GM12878 (cell line): ENCODE data around the gene PSENEN. TPM values are rescaled to one million over a fixed set of nuclear protein-coding genes. Genes with fewer than 3 reads are reported as not detected.
A peak's percentile ranks its signal among the peaks of the same experiment; 100 is the strongest.

Experiments used
- BMI1 ChIP-seq: fragments of 450-650 bp; IDR thresholded peaks from 2 replicates; pipeline ENCODE4 v1.6.1; 2016; ENCODE audit warnings: mild to moderate bottlenecking, moderate library complexity, borderline replicate concordance
- JUND ChIP-seq: IDR thresholded peaks from 2 replicates; pipeline ENCODE4 v1.6.1; 2012; ENCODE audit warnings: low read depth, mild to moderate bottlenecking, low read length, improper control_type of control experiment, moderate library complexity
- PML ChIP-seq: IDR thresholded peaks from 2 replicates; pipeline ENCODE4 v1.6.1; 2012; ENCODE audit warnings: low read length, inconsistent platforms
- POLR2AphosphoS5 ChIP-seq: IDR thresholded peaks from 2 replicates; pipeline ENCODE4 v1.6.1; 2011; ENCODE audit warnings: mild to moderate bottlenecking, low read length, inconsistent platforms
- RFX5 ChIP-seq: IDR thresholded peaks from 2 replicates; pipeline ENCODE4 v1.6.1; 2011; ENCODE audit warnings: low read depth, low read length, improper control_type of control experiment
- SMC3 ChIP-seq: IDR thresholded peaks from 2 replicates; pipeline ENCODE4 v1.6.1; 2011; ENCODE audit warnings: low read length, improper control_type of control experiment, borderline replicate concordance
- SP1 ChIP-seq: IDR thresholded peaks from one replicate; pipeline ENCODE4 v1.6.1; 2011; ENCODE audit warnings: low read depth, low read length
- TAF1 ChIP-seq: IDR thresholded peaks from 2 replicates; pipeline ENCODE4 v1.6.1; 2011; ENCODE audit warnings: mild to moderate bottlenecking, low read depth, low read length, borderline replicate concordance
- TCF12 ChIP-seq: IDR thresholded peaks from 2 replicates; pipeline ENCODE4 v1.6.1; 2011; ENCODE audit warnings: low read depth, mild to moderate bottlenecking, low read length
- polyA plus RNA-seq, 11 experiments: library from polyadenylated mRNA; depleted of rRNA in 4 of 11; unstranded in 6 of 11; stranded (reverse) in 5 of 11; fragments of >200 nt; fragmentation: Nextera tagmentation in 4 of 11; fragmentation: Illumina TruSeq in 1 of 11; extraction: Ambion mirVana in 4 of 11; extraction: Trizol in 1 of 11; gene quantifications; 1 replicate in 1 of 11; 2 replicates in 10 of 11; pipeline versions ENCODE4 v1.2.1 to v1.2.3, GENCODE V29; 2011 to 2016; ENCODE audit warnings: inconsistent platforms in 2 of 11, missing spikeins in 2 of 11, low read depth in 1 of 11
- total RNA-seq, 4 experiments: library from RNA; depleted of rRNA in 3 of 4; stranded (reverse); fragments of >200 nt in 3 of 4; fragmentation: Illumina TruSeq in 1 of 4; extraction: Trizol in 1 of 4; gene quantifications; 2 replicates each; pipeline versions ENCODE4 v1.2.1 to v1.2.3, GENCODE V29; 2013 to 2021
- TF ChIP-seq, protein P1 (sequence below): fragments of 450-650 bp; IDR thresholded peaks from 2 replicates; pipeline ENCODE4 v1.6.1; 2017; ENCODE audit warnings: mild to moderate bottlenecking, moderate library complexity
- TF ChIP-seq, protein P2 (sequence below): fragments of 450-650 bp; formaldehyde crosslinking; IDR thresholded peaks from 2 replicates; pipeline ENCODE4 v1.4.0; 2020; ENCODE audit warnings: mild to moderate bottlenecking, moderate library complexity
- TF ChIP-seq, protein P3 (sequence below): IDR thresholded peaks from 2 replicates; pipeline ENCODE4 v1.6.1; 2011; ENCODE audit warnings: low read depth, mild to moderate bottlenecking, low read length, moderate library complexity, borderline replicate concordance; ENCODE audit errors: extremely low read depth
- TF ChIP-seq, protein P4 (sequence below): fragments of 450-650 bp; IDR thresholded peaks from 2 replicates; pipeline ENCODE4 v1.6.1; 2016; ENCODE audit warnings: mild to moderate bottlenecking

Gene PSENEN
- total and polyA plus RNA-seq, 10 of the 15 experiments (the other 5 are each of a cell fraction or from before 2014, with no cell fraction given) = 14.4 to 178 (median 43.5) TPM

DNA sequence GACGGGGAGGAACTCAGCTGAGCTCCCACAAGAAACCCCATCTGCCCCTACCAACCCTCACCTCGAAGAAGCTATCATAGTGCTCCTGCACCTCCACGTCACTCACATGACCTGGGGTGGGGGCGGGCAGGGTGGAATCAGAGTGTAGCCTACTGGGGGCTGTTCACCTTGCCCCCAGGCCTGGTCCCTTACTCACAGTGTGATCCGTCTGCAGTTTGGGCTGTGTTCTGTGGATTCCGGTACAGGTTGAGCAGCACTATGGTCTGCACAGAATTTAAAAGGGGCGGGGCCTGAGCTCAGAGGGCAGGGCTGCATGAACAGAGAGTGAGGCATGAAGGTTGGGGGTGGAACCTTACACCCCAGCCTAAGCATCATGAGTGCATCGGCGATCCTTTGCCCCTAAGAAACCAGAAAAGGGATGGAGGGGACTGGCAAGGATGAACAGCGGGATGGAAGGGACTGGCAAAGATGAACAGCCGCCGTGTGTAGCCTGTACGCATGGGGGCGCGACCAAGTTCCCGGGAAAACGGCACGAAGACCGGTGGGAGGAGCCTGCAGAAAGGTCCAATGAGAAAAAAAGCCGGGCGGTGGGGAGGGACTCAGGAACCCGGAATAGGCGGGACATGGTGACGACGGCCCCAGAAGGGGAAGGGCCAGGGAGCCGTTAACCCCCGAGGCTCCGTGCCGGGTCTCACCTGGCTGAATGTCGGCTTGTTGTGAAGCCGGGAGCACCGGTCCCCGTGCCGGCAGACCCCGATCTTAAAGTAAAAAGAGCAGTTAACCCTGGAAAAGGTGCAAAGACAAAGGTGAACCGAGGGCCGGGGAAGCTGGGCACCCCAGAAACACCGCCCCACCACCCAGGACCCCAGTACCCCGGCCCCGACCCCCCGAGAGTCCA lies 772 bp upstream of the PSENEN start (continued):
- TF ChIP-seq, protein P1, sequence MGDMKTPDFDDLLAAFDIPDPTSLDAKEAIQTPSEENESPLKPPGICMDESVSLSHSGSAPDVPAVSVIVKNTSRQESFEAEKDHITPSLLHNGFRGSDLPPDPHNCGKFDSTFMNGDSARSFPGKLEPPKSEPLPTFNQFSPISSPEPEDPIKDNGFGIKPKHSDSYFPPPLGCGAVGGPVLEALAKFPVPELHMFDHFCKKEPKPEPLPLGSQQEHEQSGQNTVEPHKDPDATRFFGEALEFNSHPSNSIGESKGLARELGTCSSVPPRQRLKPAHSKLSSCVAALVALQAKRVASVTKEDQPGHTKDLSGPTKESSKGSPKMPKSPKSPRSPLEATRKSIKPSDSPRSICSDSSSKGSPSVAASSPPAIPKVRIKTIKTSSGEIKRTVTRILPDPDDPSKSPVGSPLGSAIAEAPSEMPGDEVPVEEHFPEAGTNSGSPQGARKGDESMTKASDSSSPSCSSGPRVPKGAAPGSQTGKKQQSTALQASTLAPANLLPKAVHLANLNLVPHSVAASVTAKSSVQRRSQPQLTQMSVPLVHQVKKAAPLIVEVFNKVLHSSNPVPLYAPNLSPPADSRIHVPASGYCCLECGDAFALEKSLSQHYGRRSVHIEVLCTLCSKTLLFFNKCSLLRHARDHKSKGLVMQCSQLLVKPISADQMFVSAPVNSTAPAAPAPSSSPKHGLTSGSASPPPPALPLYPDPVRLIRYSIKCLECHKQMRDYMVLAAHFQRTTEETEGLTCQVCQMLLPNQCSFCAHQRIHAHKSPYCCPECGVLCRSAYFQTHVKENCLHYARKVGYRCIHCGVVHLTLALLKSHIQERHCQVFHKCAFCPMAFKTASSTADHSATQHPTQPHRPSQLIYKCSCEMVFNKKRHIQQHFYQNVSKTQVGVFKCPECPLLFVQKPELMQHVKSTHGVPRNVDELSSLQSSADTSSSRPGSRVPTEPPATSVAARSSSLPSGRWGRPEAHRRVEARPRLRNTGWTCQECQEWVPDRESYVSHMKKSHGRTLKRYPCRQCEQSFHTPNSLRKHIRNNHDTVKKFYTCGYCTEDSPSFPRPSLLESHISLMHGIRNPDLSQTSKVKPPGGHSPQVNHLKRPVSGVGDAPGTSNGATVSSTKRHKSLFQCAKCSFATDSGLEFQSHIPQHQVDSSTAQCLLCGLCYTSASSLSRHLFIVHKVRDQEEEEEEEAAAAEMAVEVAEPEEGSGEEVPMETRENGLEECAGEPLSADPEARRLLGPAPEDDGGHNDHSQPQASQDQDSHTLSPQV = no peak
- no peak for TF ChIP-seq BMI1
- TF ChIP-seq, protein P2, sequence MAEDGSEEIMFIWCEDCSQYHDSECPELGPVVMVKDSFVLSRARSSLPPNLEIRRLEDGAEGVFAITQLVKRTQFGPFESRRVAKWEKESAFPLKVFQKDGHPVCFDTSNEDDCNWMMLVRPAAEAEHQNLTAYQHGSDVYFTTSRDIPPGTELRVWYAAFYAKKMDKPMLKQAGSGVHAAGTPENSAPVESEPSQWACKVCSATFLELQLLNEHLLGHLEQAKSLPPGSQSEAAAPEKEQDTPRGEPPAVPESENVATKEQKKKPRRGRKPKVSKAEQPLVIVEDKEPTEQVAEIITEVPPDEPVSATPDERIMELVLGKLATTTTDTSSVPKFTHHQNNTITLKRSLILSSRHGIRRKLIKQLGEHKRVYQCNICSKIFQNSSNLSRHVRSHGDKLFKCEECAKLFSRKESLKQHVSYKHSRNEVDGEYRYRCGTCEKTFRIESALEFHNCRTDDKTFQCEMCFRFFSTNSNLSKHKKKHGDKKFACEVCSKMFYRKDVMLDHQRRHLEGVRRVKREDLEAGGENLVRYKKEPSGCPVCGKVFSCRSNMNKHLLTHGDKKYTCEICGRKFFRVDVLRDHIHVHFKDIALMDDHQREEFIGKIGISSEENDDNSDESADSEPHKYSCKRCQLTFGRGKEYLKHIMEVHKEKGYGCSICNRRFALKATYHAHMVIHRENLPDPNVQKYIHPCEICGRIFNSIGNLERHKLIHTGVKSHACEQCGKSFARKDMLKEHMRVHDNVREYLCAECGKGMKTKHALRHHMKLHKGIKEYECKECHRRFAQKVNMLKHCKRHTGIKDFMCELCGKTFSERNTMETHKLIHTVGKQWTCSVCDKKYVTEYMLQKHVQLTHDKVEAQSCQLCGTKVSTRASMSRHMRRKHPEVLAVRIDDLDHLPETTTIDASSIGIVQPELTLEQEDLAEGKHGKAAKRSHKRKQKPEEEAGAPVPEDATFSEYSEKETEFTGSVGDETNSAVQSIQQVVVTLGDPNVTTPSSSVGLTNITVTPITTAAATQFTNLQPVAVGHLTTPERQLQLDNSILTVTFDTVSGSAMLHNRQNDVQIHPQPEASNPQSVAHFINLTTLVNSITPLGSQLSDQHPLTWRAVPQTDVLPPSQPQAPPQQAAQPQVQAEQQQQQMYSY (CRISPR knock-in tag) = no peak
- TF ChIP-seq RFX5 = 0 out of 2 replicates have a peak, but pooled peaks have one; percentile 21
- TF ChIP-seq JUND = no peak
- TF ChIP-seq PML = no peak
- TF ChIP-seq, protein P3, sequence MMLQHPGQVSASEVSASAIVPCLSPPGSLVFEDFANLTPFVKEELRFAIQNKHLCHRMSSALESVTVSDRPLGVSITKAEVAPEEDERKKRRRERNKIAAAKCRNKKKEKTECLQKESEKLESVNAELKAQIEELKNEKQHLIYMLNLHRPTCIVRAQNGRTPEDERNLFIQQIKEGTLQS = no peak
- peak; percentile 13; the same call in 1 of the 2 replicates for TF ChIP-seq SMC3
- peak; percentile 81 for TF ChIP-seq POLR2AphosphoS5
- TF ChIP-seq TCF12 = no peak
- TF ChIP-seq, protein P4, sequence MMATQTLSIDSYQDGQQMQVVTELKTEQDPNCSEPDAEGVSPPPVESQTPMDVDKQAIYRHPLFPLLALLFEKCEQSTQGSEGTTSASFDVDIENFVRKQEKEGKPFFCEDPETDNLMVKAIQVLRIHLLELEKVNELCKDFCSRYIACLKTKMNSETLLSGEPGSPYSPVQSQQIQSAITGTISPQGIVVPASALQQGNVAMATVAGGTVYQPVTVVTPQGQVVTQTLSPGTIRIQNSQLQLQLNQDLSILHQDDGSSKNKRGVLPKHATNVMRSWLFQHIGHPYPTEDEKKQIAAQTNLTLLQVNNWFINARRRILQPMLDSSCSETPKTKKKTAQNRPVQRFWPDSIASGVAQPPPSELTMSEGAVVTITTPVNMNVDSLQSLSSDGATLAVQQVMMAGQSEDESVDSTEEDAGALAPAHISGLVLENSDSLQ = peak; percentile 78
- 0 out of 2 replicates have a peak, but pooled peaks have one; percentile 66 for TF ChIP-seq TAF1
- peak; percentile 69 for TF ChIP-seq SP1
